Measurements from ENCODE around the gene KLHDC7B. TPM values are rescaled to one million over a fixed set of nuclear protein-coding genes. Genes with fewer than 3 reads are reported as not detected.

KLHDC7B gene
- total RNA-seq, 1 donor from 2014 or later = 0.77 TPM

- Histone ChIP-seq H3K9me3 (no peaks in the 10 kb centered on the region), H3K4me3 (no peak overlapping the region), H3K27ac (no peak overlapping the region), H3K4me1 (peaks cover 18% of the 10 kb centered on the region), H3K27me3 (ENCODE audit: low read depth) (no peaks in the 10 kb centered on the region), H3K36me3 (peaks cover 4% of the 10 kb centered on the region)
- no peak for TF ChIP-seq CTCF (IDR thresholded peaks at IDR 0.05)
- no peak for ATAC-seq
- no peak for DNase-seq
- intact Hi-C loops (cut with DNase I) = no loop called here
These were observed 34.1 kb downstream of the KLHDC7B start for GRCh38 chr22:50579752-50580151.

- peak overlapping the region; percentile 99 for H3K27ac ChIP-seq
- intact Hi-C loops (cut with DNase I) = no loop called here
- no peaks in the 10 kb centered on the region for H3K9me3 ChIP-seq
- peak overlapping the region; percentile 70 for H3K4me3 ChIP-seq
- H3K4me1 ChIP-seq = peaks cover 18% of the 10 kb centered on the region
- ATAC-seq = no peak
- no peak for TF ChIP-seq CTCF (IDR thresholded peaks at IDR 0.05)
- peaks cover 4% of the 10 kb centered on the region for H3K36me3 ChIP-seq
- no peaks in the 10 kb centered on the region for H3K27me3 ChIP-seq (ENCODE audit: low read depth)
- DNase-seq = peak; percentile 49
These were observed 35.6 kb downstream of the KLHDC7B start for GRCh38 chr22:50581031-50581949.

GRCh38 chr22:50581950-50582492 lies 36.3 kb downstream of the KLHDC7B start:
- no peak for TF ChIP-seq CTCF (IDR thresholded peaks at IDR 0.05)
- Histone ChIP-seq H3K4me1 (peaks cover 18% of the 10 kb centered on the region), H3K36me3 (peaks cover 4% of the 10 kb centered on the region), H3K9me3 (no peaks in the 10 kb centered on the region), H3K27ac (peak overlapping the region; percentile 99), H3K4me3 (peak overlapping the region; percentile 70), H3K27me3 (ENCODE audit: low read depth) (no peaks in the 10 kb centered on the region)
- ATAC-seq = no peak
- DNase-seq = no peak
- intact Hi-C loops (cut with DNase I) = no loop called here

GRCh38 chr22:50582493-50583293 lies 37.0 kb downstream of the KLHDC7B start, which contains the start of gene CHKB:
Gene CHKB (minus strand): TSS chr22:50582849. CDS start chr22:50582781, 68 bp downstream.
- Histone ChIP-seq H3K36me3 (peaks cover 4% of the 10 kb centered on the region), H3K4me1 (peaks cover 18% of the 10 kb centered on the region), H3K4me3 (peak within 1 kb of the TSS; percentile 70), H3K27me3 (ENCODE audit: low read depth) (no peaks in the 10 kb centered on the region), H3K27ac (peak within 1 kb of the TSS; percentile 99), H3K9me3 (no peaks in the 10 kb centered on the region)
- peak; percentile 98 to 99 for ATAC-seq
- DNase-seq = peak; percentile 99
- no peak for TF ChIP-seq CTCF (IDR thresholded peaks at IDR 0.05)
- intact Hi-C loops (cut with DNase I) = no loop called here

GRCh38 chr22:50583294-50583861 lies 37.7 kb downstream of the KLHDC7B start:
- Histone ChIP-seq H3K27ac (peak overlapping the region; percentile 99), H3K36me3 (peaks cover 4% of the 10 kb centered on the region), H3K4me1 (peaks cover 18% of the 10 kb centered on the region), H3K4me3 (peak overlapping the region; percentile 70), H3K27me3 (ENCODE audit: low read depth) (no peaks in the 10 kb centered on the region), H3K9me3 (no peaks in the 10 kb centered on the region)
- no peak for TF ChIP-seq CTCF (IDR thresholded peaks at IDR 0.05)
- peak; percentile 58 to 60 for ATAC-seq
- intact Hi-C loops (cut with DNase I) = no loop called here
- peak; percentile 29 for DNase-seq

All from lower lobe of right lung (tissue), 2 donors.